ENCODE data around the gene CCDC106.

The CCDC106 gene

GRCh38 chr19:55694656-55695491 is 46.9 kb downstream of the CCDC106 start:
- CTCF ChIA-PET: interaction anchor here (0.7 kb wide), 1 partner anchor 1514 kb away, joined by 5 read pairs; no protein-coding TSS in a partner anchor
- POLR2A ChIA-PET (ENCODE audit: low non-redundant PET): no interaction called here

DNA sequence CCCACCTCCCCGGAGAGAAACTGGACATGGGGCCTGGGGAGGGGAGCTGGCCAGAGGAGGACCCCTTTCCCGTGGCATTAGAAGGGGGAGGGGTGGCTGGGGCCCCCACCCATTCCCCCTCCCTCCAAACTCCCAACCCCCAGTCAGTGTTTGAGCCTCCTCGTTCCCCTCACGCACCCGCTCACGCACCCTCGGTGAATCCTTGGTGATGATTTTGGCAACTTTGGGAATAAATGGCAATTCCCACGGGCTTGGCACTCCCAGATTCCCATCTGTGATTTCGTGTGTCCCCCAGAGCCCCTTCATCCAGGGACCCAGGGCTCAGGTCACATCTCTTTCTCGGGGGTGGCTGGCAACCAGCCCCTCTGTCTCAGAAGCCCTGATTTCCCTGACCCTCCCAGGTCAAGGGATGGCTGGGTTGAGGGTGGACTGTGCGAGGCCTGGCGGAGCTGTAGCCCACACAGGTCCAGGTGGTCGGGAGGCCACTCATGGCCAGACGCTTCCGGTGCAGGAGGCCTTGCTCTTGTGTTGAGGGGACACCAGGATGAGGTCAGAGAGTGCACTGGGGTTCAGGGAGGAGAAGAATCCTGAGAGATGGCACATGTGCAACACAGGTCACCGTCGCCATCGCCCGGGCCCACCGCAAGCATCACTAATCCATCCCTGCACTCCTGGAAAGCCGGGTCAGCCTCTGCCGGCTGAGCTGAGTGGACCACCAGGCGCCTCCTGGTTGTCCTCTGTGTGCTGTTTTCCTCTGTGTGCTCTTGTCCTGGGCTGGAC is 47.7 kb downstream of the CCDC106 start:
- POLR2A ChIA-PET (ENCODE audit: low non-redundant PET): no interaction called here
- DNase-seq (ENCODE audit: low spot score): no peak
- CTCF ChIA-PET: no interaction called here
- no peak for TF ChIP-seq CTCF (conservative IDR thresholded peaks at IDR 0.05; ENCODE audit: low read depth)
- 0 out of 2 replicates have a peak overlapping the region, but pooled peaks have one; percentile 4 for H3K27ac ChIP-seq

More at GRCh38 chr19:55694656-55695491, 46.9 kb downstream of the CCDC106 start:
- no peak for TF ChIP-seq CTCF (conservative IDR thresholded peaks at IDR 0.05; ENCODE audit: low read depth)
- no peak for DNase-seq (ENCODE audit: low spot score)
- no peak overlapping the region for H3K27ac ChIP-seq

DNA sequence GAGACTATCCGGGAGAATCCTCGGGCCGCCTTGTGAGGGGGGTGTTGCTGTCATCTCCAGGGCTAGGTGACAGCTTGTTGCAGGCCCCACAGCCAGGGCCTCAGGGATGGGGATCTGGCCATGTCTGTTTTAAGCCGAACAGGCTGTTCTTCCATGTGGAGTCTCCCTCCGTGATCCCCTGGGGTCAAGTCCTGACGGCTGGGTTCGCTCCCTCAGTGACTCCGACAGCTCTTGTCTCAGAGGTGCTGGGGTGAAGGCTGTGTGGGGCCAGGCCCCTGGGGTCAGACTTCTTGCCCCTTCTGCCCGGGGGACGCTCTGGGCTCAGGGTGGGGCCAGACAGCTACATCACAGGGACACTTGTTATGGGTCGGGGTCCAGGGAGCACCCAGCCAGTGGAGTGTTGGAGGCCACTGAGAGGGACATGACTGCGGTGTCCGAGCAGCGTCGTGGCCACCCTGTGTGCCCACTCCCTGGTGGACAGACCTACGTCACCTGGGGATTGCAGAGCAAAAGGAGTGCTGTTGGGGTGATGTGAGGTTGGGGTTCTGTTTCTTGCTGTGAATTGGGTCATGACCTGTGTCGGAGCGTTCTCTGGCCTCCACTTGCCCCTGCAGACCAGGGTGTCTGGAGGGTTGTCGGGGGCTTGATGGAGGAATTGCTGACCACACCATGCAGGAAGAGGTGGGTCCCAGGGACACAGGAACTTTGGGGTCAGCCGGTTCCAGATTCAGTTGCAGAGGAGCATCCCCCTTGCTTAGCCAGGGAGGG is 48.5 kb downstream of the CCDC106 start:
- ChIA-PET CTCF (no interaction called here), POLR2A (ENCODE audit: low non-redundant PET) (no interaction called here)
- no peak for TF ChIP-seq CTCF (conservative IDR thresholded peaks at IDR 0.05; ENCODE audit: low read depth)
- DNase-seq (ENCODE audit: low spot score): no peak
- H3K27ac ChIP-seq: 0 out of 2 replicates have a peak overlapping the region, but pooled peaks have one; percentile 4

DNA sequence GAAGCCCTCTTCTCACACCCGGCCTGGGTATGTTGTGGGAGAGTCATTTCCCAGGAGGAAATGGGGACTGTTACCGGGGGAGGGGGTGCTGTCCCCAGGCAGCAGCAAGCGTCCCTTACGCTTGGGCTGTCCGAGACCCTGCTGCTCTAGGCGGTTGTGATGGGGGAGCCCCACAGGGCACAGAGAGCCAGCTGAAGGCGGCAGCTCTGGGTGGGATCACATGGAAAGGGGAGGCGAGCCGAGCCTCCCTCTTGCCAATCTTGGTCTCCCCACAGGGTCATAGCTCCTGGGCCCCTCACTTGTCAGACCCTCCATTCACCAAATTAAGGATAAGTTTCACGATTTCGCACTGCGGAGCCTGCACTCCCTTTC is 49.0 kb downstream of the CCDC106 start:
- H3K27ac ChIP-seq: no peak overlapping the region
- ChIA-PET POLR2A (ENCODE audit: low non-redundant PET) (no interaction called here), CTCF (interaction anchor here (0.6 kb wide), 1 partner anchor 65 kb away, joined by 5 read pairs; no protein-coding TSS in a partner anchor)
- no peak for DNase-seq (ENCODE audit: low spot score)
- no peak for TF ChIP-seq CTCF (conservative IDR thresholded peaks at IDR 0.05; ENCODE audit: low read depth)

DNA sequence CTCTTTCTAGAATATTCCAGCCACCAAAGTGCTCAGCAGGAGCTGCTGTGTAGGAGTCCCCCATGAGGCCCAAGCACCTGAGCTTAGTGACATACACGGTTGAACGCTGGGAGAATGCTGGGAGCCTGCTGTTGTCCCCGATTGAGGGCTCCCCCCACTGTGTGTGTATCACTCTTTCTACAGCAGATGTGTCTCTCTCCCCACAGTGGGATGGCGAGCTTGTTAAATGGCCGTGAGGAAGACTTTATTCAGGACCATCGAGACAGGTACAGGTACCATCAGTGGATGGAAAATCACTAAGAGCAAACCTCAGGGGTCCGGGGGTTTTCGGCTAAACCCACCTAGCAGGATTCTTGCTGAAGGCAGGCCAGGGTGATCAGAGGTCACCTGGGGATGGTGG is 49.7 kb downstream of the CCDC106 start:
- POLR2A ChIA-PET (ENCODE audit: low non-redundant PET): no interaction called here
- no peak for DNase-seq (ENCODE audit: low spot score)
- TF ChIP-seq CTCF (conservative IDR thresholded peaks at IDR 0.05; ENCODE audit: low read depth): no peak
- no peak overlapping the region for H3K27ac ChIP-seq
- CTCF ChIA-PET: interaction anchor here (0.6 kb wide), 1 partner anchor 66 kb away, joined by 5 read pairs; no protein-coding TSS in a partner anchor

GRCh38 chr19:55698256-55698655 is 50.2 kb downstream of the CCDC106 start:
- POLR2A ChIA-PET (ENCODE audit: low non-redundant PET): no interaction called here
- DNase-seq (ENCODE audit: low spot score): no peak
- no peak for TF ChIP-seq CTCF (conservative IDR thresholded peaks at IDR 0.05; ENCODE audit: low read depth)
- no peak overlapping the region for H3K27ac ChIP-seq
- CTCF ChIA-PET: no interaction called here
